ENCODE data around the gene GATAD2A. TPM values are rescaled to one million over a fixed set of nuclear protein-coding genes. Genes with fewer than 3 reads are reported as not detected.

GATAD2A gene
- total RNA-seq, 1 experiment from 2014 or later = 189 TPM

DNA sequence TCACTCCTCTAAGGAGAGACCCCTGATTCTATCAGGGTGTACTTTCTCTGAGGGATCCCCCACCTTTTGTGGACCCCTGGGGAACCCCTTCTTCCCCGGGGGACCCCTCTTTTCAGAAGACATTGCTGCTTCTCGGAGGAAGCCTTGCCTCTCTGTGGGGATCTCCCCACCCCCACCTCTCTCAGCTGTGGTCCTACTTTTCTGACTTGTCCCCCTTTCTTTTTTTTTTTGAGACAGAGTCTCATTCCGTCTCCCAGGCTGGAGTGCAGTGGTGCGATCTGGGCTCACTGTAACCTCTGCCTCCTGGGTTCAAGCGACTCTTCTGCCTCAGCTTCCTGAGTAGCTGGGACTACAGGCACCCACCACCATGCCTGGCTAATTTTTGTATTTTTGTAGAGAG is 18.4 kb upstream of the GATAD2A start:
- no peaks in the 10 kb centered on the region for H3K27me3 ChIP-seq (ENCODE audit: insufficient read depth, low read length)
- H3K23ac ChIP-seq (ENCODE audit: insufficient read length, low read depth, low read length) = no peak overlapping the region
- no peak overlapping the region for H2AK5ac ChIP-seq (ENCODE audit: insufficient read length, low read length)
- no peak overlapping the region for H3K14ac ChIP-seq (ENCODE audit: insufficient read depth, low read length)
- H3K4me3 Mint-ChIP-seq = peak overlapping the region; percentile 82 to 90
- H3K9me3 Mint-ChIP-seq = peaks cover 4 to 5% of the 10 kb centered on the region in 2 experiments; a peak in 4 of 5 replicates
- H3T11ph ChIP-seq (ENCODE audit: low read length) = no peak overlapping the region
- H2BK15ac ChIP-seq (ENCODE audit: low read depth, low read length) = no peak overlapping the region
- no peak overlapping the region for H4K8ac ChIP-seq (replicated peaks; ENCODE audit: insufficient read length, low read depth, low read length)
- peaks cover 0 to 9% (median 3%) of the 10 kb centered on the region in 3 experiments; a peak in 2 of 7 replicates for H3K36me3 Mint-ChIP-seq (ENCODE audit: insufficient read depth in 1 of 3, low read depth in 3 of 3)
- H3K4me2 ChIP-seq (ENCODE audit: insufficient read depth, insufficient read length, low read length) = no peak overlapping the region
- H3K4ac ChIP-seq (ENCODE audit: low read depth, low read length) = no peak overlapping the region
- no peak overlapping the region for H2BK12ac ChIP-seq (ENCODE audit: insufficient read length, low read depth, low read length)
- H3K18ac ChIP-seq (ENCODE audit: insufficient read length, low read depth, low read length) = no peak overlapping the region
- H4K20me1 ChIP-seq (ENCODE audit: control insufficient read depth, insufficient read depth, insufficient read length) = no peaks in the 10 kb centered on the region
- peaks cover 10% of the 10 kb centered on the region; the same call in 1 of the 2 replicates for H3K79me2 ChIP-seq (ENCODE audit: insufficient read depth, low read length)
- H3K4me1 Mint-ChIP-seq = peaks cover 29% of the 10 kb centered on the region in 2 experiments
- H2BK20ac ChIP-seq (ENCODE audit: low read depth, low read length, poor library complexity, severe bottlenecking) = no peak overlapping the region
- WGBS (ENCODE audit: extremely low coverage, insufficient read length, low lambda C conversion rate) = no CpG with 5 or more reads among the region's 5 CpGs
- H3K56ac ChIP-seq (ENCODE audit: insufficient read length, low read depth, low read length) = no peak overlapping the region
- H3K27ac ChIP-seq (ENCODE audit: insufficient read length, low read depth, low read length) = no peak overlapping the region
- H3K27me3 Mint-ChIP-seq (ENCODE audit: low read depth) = peaks cover 4% of the 10 kb centered on the region; the same call in 1 of the 2 replicates
- no peak for DNase-seq
- H4K5ac ChIP-seq (ENCODE audit: insufficient read length, low read depth, low read length) = no peak overlapping the region
- H3K9me3 ChIP-seq (ENCODE audit: control insufficient read depth, low read depth, low read length) = no peaks in the 10 kb centered on the region
- no peak overlapping the region for H3K9ac ChIP-seq (ENCODE audit: extremely low read depth, insufficient read length, low read length)
- TF ChIP-seq, protein P1, sequence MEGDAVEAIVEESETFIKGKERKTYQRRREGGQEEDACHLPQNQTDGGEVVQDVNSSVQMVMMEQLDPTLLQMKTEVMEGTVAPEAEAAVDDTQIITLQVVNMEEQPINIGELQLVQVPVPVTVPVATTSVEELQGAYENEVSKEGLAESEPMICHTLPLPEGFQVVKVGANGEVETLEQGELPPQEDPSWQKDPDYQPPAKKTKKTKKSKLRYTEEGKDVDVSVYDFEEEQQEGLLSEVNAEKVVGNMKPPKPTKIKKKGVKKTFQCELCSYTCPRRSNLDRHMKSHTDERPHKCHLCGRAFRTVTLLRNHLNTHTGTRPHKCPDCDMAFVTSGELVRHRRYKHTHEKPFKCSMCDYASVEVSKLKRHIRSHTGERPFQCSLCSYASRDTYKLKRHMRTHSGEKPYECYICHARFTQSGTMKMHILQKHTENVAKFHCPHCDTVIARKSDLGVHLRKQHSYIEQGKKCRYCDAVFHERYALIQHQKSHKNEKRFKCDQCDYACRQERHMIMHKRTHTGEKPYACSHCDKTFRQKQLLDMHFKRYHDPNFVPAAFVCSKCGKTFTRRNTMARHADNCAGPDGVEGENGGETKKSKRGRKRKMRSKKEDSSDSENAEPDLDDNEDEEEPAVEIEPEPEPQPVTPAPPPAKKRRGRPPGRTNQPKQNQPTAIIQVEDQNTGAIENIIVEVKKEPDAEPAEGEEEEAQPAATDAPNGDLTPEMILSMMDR (conservative IDR thresholded peaks at IDR 0.05) = no peak
- H2BK120ac ChIP-seq (ENCODE audit: low read depth, low read length, poor library complexity, severe bottlenecking) = no peak overlapping the region
- peaks cover 10% of the 10 kb centered on the region for H3K23me2 ChIP-seq (ENCODE audit: insufficient read length, low read depth, low read length, poor library complexity, severe bottlenecking)
- no peak overlapping the region for H2BK5ac ChIP-seq (ENCODE audit: insufficient read length, low read length)
- peaks cover 5% of the 10 kb centered on the region for H3K79me1 ChIP-seq (ENCODE audit: insufficient read depth, low read depth, low read length, poor library complexity, severe bottlenecking)
- H3K27ac Mint-ChIP-seq = peak overlapping the region in 2 of 3 experiments; percentile 72 to 75; a peak in 3 of 7 replicates
- no peak overlapping the region for H2AFZ ChIP-seq (ENCODE audit: low read length)
- H4K91ac ChIP-seq (ENCODE audit: insufficient read length, low read depth, low read length) = no peak overlapping the region
- no peaks in the 10 kb centered on the region; the same call in 1 of the 2 replicates for H3K4me1 ChIP-seq (ENCODE audit: insufficient read depth, low read length)
